GM13977 (cell line): ENCODE data around the gene ERCC8.

ENCODE experiments used
- DNase-seq: peaks from one replicate; pipeline ENCODE4 v3.0.0; 2012; ENCODE audit warnings: low spot score
- CTCF ChIP-seq: IDR thresholded peaks from 2 replicates; pipeline ENCODE4 v1.5.1; 2012; ENCODE audit warnings: mild to moderate bottlenecking, control low read depth; ENCODE audit not compliant: insufficient read depth; ENCODE audit errors: extremely low read depth, missing control alignments
- in situ Hi-C: fragments of 300-500 bp; cut with MboI; formaldehyde crosslinking; loops from one replicate; pipeline ENCODE4 v1.12.0; 2022; ENCODE audit warnings: low sequenced_read_pairs, low pct_unique_long_range_greater_than_20kb, mixed read lengths, inconsistent platforms; ENCODE audit not compliant: unreplicated experiment

Gene ERCC8

DNA sequence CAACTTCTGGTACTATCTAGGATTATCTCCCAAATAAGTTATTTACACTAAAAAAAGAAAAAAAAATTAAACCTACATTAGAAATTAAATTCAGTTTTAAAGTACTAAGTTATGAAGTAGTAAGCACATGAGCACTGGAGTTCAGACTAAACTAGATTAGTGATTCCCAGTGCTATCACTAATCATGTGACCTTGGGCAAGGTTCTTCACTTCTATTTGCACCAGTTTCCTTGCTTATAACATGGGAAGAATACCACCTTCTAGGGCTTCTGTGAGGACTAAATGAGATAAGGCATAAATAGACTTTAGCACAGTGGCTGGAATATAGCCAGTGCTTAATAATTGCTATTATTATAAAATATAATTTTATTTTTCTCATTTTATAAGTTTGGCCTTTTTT is 111.3 kb downstream of the ERCC8 start:
- in situ Hi-C loops: loop anchor here (25.0 kb wide), 1 partner anchor 146 kb away; no protein-coding TSS in a partner anchor
- no peak for DNase-seq
- TF ChIP-seq CTCF: no peak

GRCh38 chr5:60830581-60831127 is 114.2 kb downstream of the ERCC8 start:
- in situ Hi-C loops: loop anchor here (25.0 kb wide), 1 partner anchor 143 kb away; no protein-coding TSS in a partner anchor
- DNase-seq: no peak
- no peak for TF ChIP-seq CTCF

DNA sequence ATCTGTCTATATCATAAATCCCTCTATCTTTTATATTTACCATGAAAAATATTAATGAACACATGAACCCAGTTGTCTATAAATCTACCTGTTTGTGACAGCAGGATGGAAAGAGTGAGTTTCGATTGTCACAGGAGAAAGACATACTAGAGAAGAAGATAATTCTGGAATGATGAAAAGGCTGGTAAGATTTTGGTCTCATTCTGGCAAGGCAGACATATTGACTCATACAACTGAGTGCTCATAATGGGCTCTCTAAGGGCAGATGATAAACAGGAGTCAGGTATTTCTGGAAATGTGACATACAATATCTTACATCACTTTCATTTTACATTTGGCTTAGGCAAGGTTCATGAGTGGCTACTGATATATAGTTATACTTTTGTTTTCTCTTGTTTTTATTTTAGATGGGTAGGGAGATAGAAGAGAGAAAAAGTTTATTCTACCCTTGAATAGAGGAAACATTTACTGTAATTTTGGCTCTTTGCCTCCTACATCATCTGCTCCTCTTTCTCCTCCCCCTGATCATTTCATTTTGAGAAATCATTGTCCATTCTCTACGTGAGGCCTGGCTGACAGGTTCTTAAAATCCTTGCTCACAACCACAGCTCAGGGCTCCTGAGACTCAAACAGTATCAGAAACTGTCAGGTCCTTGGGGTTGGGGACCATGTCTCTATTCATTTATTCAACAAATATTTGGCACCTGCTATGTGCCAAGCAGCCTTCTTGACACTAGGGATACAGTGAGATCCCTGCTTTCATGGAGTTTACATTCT is 115.2 kb downstream of the ERCC8 start:
- in situ Hi-C loops: loop anchor here (25.0 kb wide), 1 partner anchor 142 kb away; no protein-coding TSS in a partner anchor
- no peak for TF ChIP-seq CTCF
- no peak for DNase-seq

DNA sequence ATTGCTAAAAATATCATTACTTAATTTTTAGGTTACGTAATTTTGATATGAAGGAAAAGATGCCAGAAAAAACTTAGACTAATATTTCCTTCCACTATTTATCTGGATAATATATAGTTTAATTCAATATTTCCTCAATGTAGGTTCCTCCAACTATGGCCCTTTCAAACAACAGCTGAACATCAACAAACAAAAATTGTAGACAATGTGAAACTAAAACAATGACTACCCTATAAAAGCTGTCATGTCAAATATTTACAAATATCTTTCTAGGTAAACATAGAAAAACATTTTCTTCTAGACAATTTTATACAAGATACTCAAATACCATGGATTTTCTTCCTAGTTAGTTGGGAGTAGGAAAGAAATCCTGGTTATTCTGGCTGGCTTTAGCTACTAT is 117.7 kb downstream of the ERCC8 start:
- in situ Hi-C loops: loop anchor here (25.0 kb wide), 1 partner anchor 140 kb away; no protein-coding TSS in a partner anchor
- no peak for DNase-seq
- no peak for TF ChIP-seq CTCF

DNA sequence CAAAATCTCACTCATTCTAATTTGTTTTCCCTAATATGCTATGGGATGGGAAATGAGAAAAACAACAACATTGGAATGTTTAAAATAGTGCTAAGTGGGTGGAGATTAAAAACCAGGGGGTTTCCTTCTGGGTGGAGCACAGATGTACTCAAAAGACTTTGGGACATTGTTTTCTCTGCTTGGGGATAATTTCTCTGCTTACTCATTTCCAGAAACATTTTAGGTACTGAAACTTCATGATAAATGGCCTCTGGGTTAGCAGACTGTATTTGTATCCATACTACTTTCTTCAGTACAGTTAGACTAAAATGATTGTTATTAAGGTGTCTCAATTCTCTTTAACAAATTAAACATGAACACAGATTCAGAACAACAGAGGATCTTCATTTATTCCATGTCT is 118.2 kb downstream of the ERCC8 start:
- DNase-seq: peak; percentile 61
- no peak for TF ChIP-seq CTCF
- in situ Hi-C loops: loop anchor here (25.0 kb wide), 1 partner anchor 139 kb away; no protein-coding TSS in a partner anchor
